Esophagus squamous epithelium (tissue), 5 donors: ENCODE results near the gene CCDC183. TPM values are rescaled to one million over a fixed set of nuclear protein-coding genes. Genes with fewer than 3 reads are reported as not detected.
A peak's percentile ranks its signal among the peaks of the same experiment; 100 is the strongest.
"Not testable (repeated sequence)": the region's sequence is repeated elsewhere in the genome, so short reads cannot be mapped to it uniquely, and the experiment has no call there.

Source experiments
- DNase-seq: peaks from one replicate; lab custom pipeline; 2025; lab: John Stamatoyannopoulos, UW
- H3K27ac ChIP-seq, 4 donors: fragments of 200-600 bp; sonication (generic); one replicate each; pipeline ENCODE4 v1.5.1; 2016 to 2019; ENCODE audit warnings: mild to moderate bottlenecking in 1 of 4
- H3K27me3 ChIP-seq, 4 donors: fragments of 200-600 bp; sonication (generic); 1 replicate in 3 of 4; 2 replicates in 1 of 4; pipeline versions ENCODE4 v1.5.1 to v1.6.0; 2017 to 2021; ENCODE audit warnings: antibody characterized with exemption in 1 of 4
- H3K36me3 ChIP-seq, 3 donors: fragments of 200-600 bp; sonication (generic); one replicate each; pipeline ENCODE4 v1.5.1; 2016 to 2019
- H3K4me1 ChIP-seq, 3 donors: fragments of 200-600 bp; sonication (generic); one replicate each; pipeline ENCODE4 v1.5.1; 2017 to 2019
- H3K4me3 ChIP-seq, 4 donors: fragments of 200-600 bp; sonication (generic); 1 replicate in 3 of 4; 2 replicates in 1 of 4; pipeline ENCODE4 v1.5.1; 2016 to 2019; ENCODE audit warnings: mild to moderate bottlenecking in 2 of 4, moderate library complexity in 1 of 4
- H3K9me3 ChIP-seq, 3 donors: fragments of 200-600 bp; sonication (generic); one replicate each; pipeline ENCODE4 v1.5.1; 2016 to 2019
- POLR2A ChIP-seq, 4 donors: fragments of 450-650 bp; IDR thresholded peaks; one replicate each; pipeline ENCODE4 v1.6.1; 2017; ENCODE audit warnings: antibody characterized with exemption in 4 of 4, mild to moderate bottlenecking in 4 of 4, moderate library complexity in 3 of 4
- WGBS, 2 donors: methylation state at CpG; one replicate each; pipeline ENCODE4 v1.1.5; 2018; 5-methylcytosine and 5-hydroxymethylcytosine counted together
- intact Hi-C: fragments of 100-400 bp; cut with DNase I; formaldehyde crosslinking; loops from one replicate; pipeline ENCODE4 v1.15.0; 2022
- total RNA-seq, 4 donors: library from RNA; depleted of rRNA; stranded (reverse); fragments of >200 nt; gene quantifications; one replicate each; pipeline ENCODE4 v1.1.0, GENCODE V29; 2016
- TF ChIP-seq, protein P1 (sequence below), 6 experiments: fragments of 450-650 bp in 4 of 6; fragments of 200-600 bp in 2 of 6; sonication (generic) in 2 of 6; IDR thresholded peaks; one replicate each; pipeline ENCODE4 v1.5.1; 2016 to 2019; ENCODE audit warnings: antibody characterized with exemption in 6 of 6, mild to moderate bottlenecking in 4 of 6, moderate library complexity in 4 of 6
- donor health status: DM: yes; HTN: yes; CAD: no.

Gene CCDC183
- total RNA-seq, 4 donors from 2014 or later, result 2.1 TPM; not detected in 3

DNA sequence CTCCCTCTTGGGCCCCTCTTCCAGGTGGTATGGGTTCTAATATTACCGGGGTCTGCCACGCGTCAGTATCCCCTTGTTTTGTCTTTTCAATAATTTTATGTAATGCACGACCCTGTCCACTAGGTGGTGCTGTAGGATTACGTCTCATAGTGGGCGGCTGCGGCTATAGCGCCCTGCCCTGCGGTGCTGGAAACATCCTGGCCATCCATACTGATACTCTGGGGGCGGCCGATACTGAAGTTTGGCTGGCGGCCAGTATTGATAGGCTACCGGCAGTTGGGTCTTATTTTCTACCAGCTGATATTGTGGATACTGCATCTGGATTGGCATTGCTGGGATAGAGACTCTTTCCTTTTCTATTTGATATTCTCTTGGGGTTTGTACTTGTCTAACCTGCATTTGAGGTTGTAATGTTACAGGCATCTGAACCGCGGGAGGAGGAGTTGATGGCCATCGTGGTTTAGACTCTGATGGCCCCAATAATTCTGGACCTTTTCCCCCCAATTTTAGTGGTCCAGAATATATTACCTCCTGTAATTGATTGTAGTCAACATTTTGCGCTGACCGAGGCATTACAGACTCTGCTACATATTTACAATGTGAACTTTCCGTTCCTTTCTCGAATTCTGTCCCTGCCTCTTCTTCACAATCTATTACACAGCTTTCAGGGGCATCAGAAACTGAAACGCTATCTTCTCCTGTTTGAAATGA lies 8.3 kb upstream of the CCDC183 start:
- no peaks in the 10 kb centered on the region for H3K9me3 ChIP-seq
- H3K4me1 ChIP-seq, result peaks cover 11 to 34% (median 17%) of the 10 kb centered on the region in 3 donors
- no peak overlapping the region for H3K4me3 ChIP-seq
- intact Hi-C loops, result loop anchor here (5.0 kb wide), 1 partner anchor 259 kb away; the partner anchor contains the start of gene NPDC1
- H3K27ac ChIP-seq, result no peak overlapping the region
- 16 to 24% methylated on average over 16 to 21 of the region's 21 CpGs for WGBS, 2 donors
- no peak for TF ChIP-seq POLR2A (IDR thresholded peaks at IDR 0.05)
- TF ChIP-seq, protein P1, sequence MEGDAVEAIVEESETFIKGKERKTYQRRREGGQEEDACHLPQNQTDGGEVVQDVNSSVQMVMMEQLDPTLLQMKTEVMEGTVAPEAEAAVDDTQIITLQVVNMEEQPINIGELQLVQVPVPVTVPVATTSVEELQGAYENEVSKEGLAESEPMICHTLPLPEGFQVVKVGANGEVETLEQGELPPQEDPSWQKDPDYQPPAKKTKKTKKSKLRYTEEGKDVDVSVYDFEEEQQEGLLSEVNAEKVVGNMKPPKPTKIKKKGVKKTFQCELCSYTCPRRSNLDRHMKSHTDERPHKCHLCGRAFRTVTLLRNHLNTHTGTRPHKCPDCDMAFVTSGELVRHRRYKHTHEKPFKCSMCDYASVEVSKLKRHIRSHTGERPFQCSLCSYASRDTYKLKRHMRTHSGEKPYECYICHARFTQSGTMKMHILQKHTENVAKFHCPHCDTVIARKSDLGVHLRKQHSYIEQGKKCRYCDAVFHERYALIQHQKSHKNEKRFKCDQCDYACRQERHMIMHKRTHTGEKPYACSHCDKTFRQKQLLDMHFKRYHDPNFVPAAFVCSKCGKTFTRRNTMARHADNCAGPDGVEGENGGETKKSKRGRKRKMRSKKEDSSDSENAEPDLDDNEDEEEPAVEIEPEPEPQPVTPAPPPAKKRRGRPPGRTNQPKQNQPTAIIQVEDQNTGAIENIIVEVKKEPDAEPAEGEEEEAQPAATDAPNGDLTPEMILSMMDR (IDR thresholded peaks at IDR 0.05), result peak; percentile 78 to 88 (median 84)
- H3K27me3 ChIP-seq, result no peaks in the 10 kb centered on the region
- peaks cover 0 to 8% (median 0%) of the 10 kb centered on the region in 3 donors for H3K36me3 ChIP-seq
- no peak for DNase-seq

- intact Hi-C loops, result loop anchor here (5.0 kb wide), 1 partner anchor 258 kb away; the partner anchor contains the start of gene NPDC1
- Histone ChIP-seq H3K4me1 (peaks cover 11 to 36% (median 17%) of the 10 kb centered on the region in 3 donors), H3K36me3 (peaks cover 0 to 18% (median 3%) of the 10 kb centered on the region in 3 donors)
- not testable (repeated sequence) for DNase-seq, H3K9me3 ChIP-seq, H3K27me3 ChIP-seq, H3K27ac ChIP-seq, H3K4me3 ChIP-seq
- 77 to 83% methylated on average over 24 to 25 of the region's 27 CpGs for WGBS, 2 donors
Observed at GRCh38 chr9:136788644-136789522, 7.3 kb upstream of the CCDC183 start.

DNA sequence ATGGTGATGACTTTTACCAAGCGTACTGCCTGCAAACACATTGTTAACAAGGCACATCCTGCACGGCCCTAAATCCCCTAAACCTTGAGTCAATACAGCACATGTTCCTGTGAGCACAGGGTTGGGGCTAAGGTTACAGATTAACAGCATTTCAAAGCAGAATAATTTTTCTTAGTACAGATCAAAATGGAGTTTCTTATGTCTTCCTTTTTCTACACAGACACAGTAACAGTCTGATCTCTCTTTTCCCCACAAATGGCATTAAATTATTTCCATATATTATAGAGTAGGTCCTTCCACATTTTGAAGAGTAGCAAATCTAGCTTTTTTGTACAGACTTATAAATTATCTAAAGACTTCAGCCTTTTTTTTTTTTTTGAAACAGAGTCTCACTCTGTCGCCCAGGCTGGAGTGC lies 6.6 kb upstream of the CCDC183 start:
- peaks cover 0 to 23% (median 3%) of the 10 kb centered on the region in 3 donors for H3K36me3 ChIP-seq
- no peak for DNase-seq
- TF ChIP-seq, protein P1 (IDR thresholded peaks at IDR 0.05), result no peak
- no peak for TF ChIP-seq POLR2A (IDR thresholded peaks at IDR 0.05)
- no peaks in the 10 kb centered on the region for H3K27me3 ChIP-seq
- 55 to 60% methylated on average over 3 of the region's 3 CpGs for WGBS, 2 donors
- intact Hi-C loops, result loop anchor here (5.0 kb wide), 1 partner anchor 258 kb away; the partner anchor contains the start of gene NPDC1
- H3K27ac ChIP-seq, result peak overlapping the region in 1 of 4 donors; percentile 99
- H3K4me1 ChIP-seq, result peaks cover 11 to 36% (median 17%) of the 10 kb centered on the region in 3 donors
- H3K4me3 ChIP-seq, result no peak overlapping the region
- H3K9me3 ChIP-seq, result no peaks in the 10 kb centered on the region

GRCh38 chr9:136790640-136791515 lies 5.3 kb upstream of the CCDC183 start, which contains the start of gene TMEM141:
TSS of gene TMEM141 (plus strand) at chr9:136791344. CDS start at chr9:136791371, 27 bp downstream.
- WGBS, 2 donors, result 0 to 6% methylated on average over 2 to 5 of the region's 70 CpGs
- H3K4me3 ChIP-seq, result peak within 1 kb of the TSS; percentile 47 to 90 (median 79)
- H3K9me3 ChIP-seq, result no peaks in the 10 kb centered on the region
- peak within 1 kb of the TSS; percentile 99 to 100 (median 99) for H3K27ac ChIP-seq
- peak in 3 of 4 donors; percentile 59 to 91 (median 74) for TF ChIP-seq POLR2A (IDR thresholded peaks at IDR 0.05)
- TF ChIP-seq, protein P1 (IDR thresholded peaks at IDR 0.05), result no peak
- peaks cover 0 to 23% (median 3%) of the 10 kb centered on the region in 3 donors for H3K36me3 ChIP-seq
- H3K27me3 ChIP-seq, result peaks cover 0 to 6% (median 0%) of the 10 kb centered on the region in 4 donors
- DNase-seq, result peak; percentile 98
- H3K4me1 ChIP-seq, result peaks cover 11 to 42% (median 17%) of the 10 kb centered on the region in 3 donors
- intact Hi-C loops, result no loop called here
